ENCODE measurements around the gene ANKMY2. TPM values are rescaled to one million over a fixed set of nuclear protein-coding genes. Genes with fewer than 3 reads are reported as not detected.

ANKMY2 gene
- total RNA-seq, 2 donors from 2014 or later, result 11.3 to 13.4 TPM

DNA sequence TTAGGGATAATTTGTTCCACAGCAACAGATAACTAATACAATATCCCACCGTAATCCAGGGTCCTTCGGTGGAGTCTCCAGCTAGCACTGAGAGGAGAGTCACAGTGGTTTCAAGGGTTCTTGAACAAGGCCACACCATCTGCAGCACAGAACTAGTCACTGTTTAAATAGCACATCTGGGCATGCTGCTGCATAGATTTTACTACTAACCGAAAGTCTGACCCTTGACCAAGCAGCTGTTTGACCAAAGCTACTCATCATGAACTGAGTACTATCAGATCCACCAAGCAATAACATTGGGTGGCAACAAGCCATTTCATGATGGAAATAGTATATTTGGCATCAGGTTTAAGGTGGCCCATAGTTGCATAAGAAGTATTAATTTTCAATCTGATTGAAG is 53.2 kb downstream of the ANKMY2 start:
- Mint-ChIP-seq H3K4me1 (ENCODE audit: low read depth in 2 of 2) (no peaks in the 10 kb centered on the region), H3K9me3 (no peaks in the 10 kb centered on the region), H3K36me3 (no peaks in the 10 kb centered on the region), H3K4me3 (no peak overlapping the region), H3K27ac (no peak overlapping the region), H3K27me3 (no peaks in the 10 kb centered on the region)
- no peak for DNase-seq (ENCODE audit: low spot score)
- ATAC-seq, result no peak

DNA sequence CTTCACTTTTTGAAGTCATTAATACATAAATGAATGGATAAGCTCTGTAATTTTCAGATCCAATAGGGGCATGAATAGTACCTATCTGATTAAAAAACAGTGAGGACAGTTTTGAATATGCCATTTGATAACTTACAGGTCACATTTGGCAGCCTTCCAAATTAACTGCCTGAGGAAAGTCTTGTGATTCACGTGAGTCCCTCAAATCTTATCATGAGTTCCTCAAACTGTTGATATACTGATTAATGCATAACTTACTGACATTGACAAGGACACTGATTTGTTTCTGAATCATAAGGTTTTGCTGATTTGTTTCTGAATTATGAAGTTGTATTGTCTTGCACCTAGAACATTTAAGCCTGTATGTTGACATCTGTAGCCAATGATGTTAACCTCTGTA is 55.1 kb downstream of the ANKMY2 start:
- H3K27ac Mint-ChIP-seq, result no peak overlapping the region
- no peaks in the 10 kb centered on the region for H3K36me3 Mint-ChIP-seq
- DNase-seq (ENCODE audit: low spot score) (no peak), ATAC-seq (no peak)
- no peaks in the 10 kb centered on the region for H3K4me1 Mint-ChIP-seq (ENCODE audit: low read depth in 2 of 2)
- H3K9me3 Mint-ChIP-seq, result no peaks in the 10 kb centered on the region
- H3K4me3 Mint-ChIP-seq, result no peak overlapping the region
- H3K27me3 Mint-ChIP-seq, result peaks cover 0 to 9% of the 10 kb centered on the region in 2 donors

DNA sequence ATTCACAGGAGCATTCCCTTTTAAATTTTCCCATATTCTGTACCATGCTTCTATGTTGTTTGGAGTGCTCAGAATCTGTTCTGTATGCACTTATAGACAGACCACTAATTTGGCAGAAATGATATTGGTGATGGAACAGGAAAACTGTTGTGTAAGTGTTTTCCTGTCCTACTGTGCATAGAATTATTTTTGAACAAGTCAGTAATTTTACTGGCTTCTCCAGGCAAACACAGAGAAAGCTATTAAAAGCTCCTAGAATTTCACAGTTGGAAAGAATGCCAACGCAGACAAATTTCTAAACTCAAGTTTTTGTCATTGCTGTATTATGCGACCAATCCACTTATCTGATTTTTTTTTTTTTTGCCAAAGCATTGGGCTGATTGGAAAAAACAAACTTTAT is 55.7 kb downstream of the ANKMY2 start:
- ATAC-seq, result no peak
- Mint-ChIP-seq H3K4me1 (ENCODE audit: low read depth in 2 of 2) (no peaks in the 10 kb centered on the region), H3K27me3 (peaks cover 0 to 9% of the 10 kb centered on the region in 2 donors), H3K4me3 (no peak overlapping the region), H3K27ac (no peak overlapping the region), H3K36me3 (no peaks in the 10 kb centered on the region), H3K9me3 (no peaks in the 10 kb centered on the region)
- DNase-seq (ENCODE audit: low spot score), result no peak

DNA sequence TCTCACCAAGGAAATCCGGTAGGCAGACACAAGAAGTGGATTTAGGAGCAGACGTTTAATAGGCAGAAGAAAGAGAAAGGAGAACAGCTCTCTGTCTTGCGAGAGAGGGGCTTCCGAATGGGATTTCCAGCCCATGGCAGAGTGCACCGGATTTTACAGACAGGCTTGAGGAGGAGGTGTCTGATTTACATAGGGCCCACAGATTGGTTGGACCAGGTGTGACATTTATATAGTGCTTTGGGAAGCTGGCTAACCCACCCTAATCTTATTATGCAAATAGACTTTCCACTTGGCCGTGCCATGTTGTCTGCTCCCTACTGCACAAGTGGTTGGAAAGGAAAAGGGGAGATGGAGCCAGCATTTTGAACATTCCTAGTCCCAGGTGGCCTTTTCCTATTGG is 57.8 kb downstream of the ANKMY2 start:
- peaks cover 0 to 9% of the 10 kb centered on the region in 2 donors for H3K27me3 Mint-ChIP-seq
- H3K4me1 Mint-ChIP-seq (ENCODE audit: low read depth in 2 of 2), result no peaks in the 10 kb centered on the region
- H3K9me3 Mint-ChIP-seq, result no peaks in the 10 kb centered on the region
- ATAC-seq, result no peak
- DNase-seq (ENCODE audit: low spot score), result no peak
- H3K27ac Mint-ChIP-seq, result no peak overlapping the region
- H3K4me3 Mint-ChIP-seq, result no peak overlapping the region
- H3K36me3 Mint-ChIP-seq, result no peaks in the 10 kb centered on the region

DNA sequence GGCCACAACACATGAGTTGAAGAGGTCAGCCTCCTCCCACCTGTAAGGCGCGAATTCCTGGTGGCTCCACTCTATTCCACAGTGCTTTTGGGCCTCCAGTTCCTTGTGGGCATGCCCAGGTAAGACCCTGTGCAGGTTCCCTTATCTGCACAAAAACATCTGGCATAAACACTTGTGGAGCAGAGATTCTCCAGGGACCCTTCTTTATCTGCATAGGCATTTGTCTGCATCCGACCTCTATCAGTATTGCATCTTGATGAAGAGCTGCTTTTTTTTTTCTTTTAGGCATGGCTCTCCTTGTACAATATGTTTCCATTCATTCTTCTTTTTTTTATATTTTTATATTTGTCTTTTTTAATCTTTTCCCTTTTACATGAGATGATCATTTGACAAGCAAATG is 58.4 kb downstream of the ANKMY2 start:
- peaks cover 0 to 9% of the 10 kb centered on the region in 2 donors for H3K27me3 Mint-ChIP-seq
- no peaks in the 10 kb centered on the region for H3K36me3 Mint-ChIP-seq
- ATAC-seq, result no peak
- no peaks in the 10 kb centered on the region for H3K9me3 Mint-ChIP-seq
- no peak overlapping the region for H3K4me3 Mint-ChIP-seq
- H3K27ac Mint-ChIP-seq, result no peak overlapping the region
- no peaks in the 10 kb centered on the region for H3K4me1 Mint-ChIP-seq (ENCODE audit: low read depth in 2 of 2)
- DNase-seq (ENCODE audit: low spot score), result no peak

DNA sequence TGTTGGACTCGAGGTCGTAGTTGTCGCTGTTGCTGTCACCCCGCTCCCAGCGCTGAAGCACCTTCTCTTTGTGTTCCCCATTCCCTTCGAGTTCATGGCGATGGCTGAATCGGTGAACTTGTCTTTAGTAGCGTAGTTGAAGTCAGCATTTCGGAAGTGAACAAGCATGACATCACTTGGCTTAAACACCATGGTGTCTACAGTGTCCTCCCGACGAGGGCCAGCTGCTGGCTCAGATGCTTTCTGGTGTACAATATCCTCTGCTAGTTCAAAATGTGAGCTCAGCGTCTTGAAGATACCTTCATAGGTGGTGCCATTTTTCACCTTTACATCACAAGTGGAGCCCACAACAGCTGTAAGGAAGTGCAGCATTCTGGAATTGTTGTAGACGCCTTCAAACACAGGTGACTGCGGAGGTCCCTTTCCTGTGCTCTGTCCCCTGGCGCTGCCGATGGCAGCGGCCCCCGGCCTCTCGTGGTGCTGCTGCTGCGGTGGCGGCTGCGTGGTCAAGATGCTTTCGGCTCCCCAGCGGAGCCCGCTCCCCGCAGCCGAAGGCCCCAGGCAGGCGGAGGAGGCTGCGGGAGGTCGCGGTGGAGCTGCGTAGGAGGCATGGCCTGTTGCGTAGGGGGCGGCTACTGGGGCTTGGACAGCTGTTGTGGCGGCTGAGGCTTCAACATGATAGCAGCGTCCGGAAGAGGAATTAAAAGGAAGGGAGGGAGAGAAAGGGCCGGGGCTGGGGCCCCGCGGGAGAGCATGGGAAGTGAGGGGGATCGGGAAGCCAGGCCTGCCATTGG is 59.3 kb downstream of the ANKMY2 start:
- no peaks in the 10 kb centered on the region for H3K9me3 Mint-ChIP-seq
- H3K36me3 Mint-ChIP-seq, result no peaks in the 10 kb centered on the region
- peaks cover 0 to 9% of the 10 kb centered on the region in 2 donors for H3K27me3 Mint-ChIP-seq
- H3K4me1 Mint-ChIP-seq (ENCODE audit: low read depth in 2 of 2), result no peaks in the 10 kb centered on the region
- no peak for DNase-seq (ENCODE audit: low spot score)
- H3K4me3 Mint-ChIP-seq, result no peak overlapping the region
- no peak overlapping the region for H3K27ac Mint-ChIP-seq
- peak; percentile 34 to 51 for ATAC-seq

DNA sequence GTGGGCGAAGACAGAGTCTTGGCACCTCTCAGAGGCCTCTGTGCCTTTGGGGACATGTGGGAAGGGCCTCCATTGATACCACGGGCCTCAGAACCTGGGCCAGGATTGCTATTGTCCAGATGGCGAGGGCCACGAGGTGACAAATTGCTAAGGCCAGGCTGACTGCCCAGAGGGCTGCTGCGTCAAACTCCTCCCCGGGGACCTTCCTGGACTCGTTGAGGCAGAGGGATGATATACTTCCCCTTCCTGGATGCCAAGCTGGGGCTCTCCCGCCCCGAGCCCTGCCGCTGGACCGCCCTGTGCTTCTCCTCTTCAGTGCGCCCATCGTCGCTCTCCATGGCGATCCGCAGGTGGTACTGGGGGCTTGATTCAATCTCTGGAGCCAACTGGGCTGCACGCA is 60.0 kb downstream of the ANKMY2 start:
- H3K4me1 Mint-ChIP-seq (ENCODE audit: low read depth in 2 of 2), result no peaks in the 10 kb centered on the region
- ATAC-seq (no peak), DNase-seq (ENCODE audit: low spot score) (no peak)
- no peaks in the 10 kb centered on the region for H3K36me3 Mint-ChIP-seq
- peaks cover 0 to 9% of the 10 kb centered on the region in 2 donors for H3K27me3 Mint-ChIP-seq
- no peak overlapping the region for H3K4me3 Mint-ChIP-seq
- no peaks in the 10 kb centered on the region for H3K9me3 Mint-ChIP-seq
- H3K27ac Mint-ChIP-seq, result no peak overlapping the region

DNA sequence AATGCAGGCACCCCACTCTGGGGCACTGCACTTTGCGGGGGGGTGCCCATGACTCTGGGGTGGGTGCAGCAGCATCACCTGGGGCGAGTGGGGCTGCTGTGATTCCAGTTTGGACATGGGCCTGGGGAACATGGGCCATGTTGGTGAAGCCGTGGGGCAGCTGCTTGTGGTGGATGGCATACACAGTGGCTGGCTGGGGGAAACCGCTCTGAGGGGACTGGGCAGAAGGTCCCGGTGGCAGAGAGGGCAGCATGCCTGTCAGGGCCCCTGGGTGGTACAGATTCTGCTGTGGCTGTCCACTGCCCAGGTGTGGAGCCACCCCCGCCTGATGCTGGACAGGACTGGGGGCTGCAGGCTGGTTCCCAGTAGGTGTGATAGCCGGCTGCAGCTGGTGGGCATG is 61.7 kb downstream of the ANKMY2 start:
- Mint-ChIP-seq H3K4me3 (no peak overlapping the region), H3K27ac (no peak overlapping the region), H3K4me1 (ENCODE audit: low read depth in 2 of 2) (no peaks in the 10 kb centered on the region), H3K9me3 (no peaks in the 10 kb centered on the region), H3K27me3 (peaks cover 0 to 13% of the 10 kb centered on the region in 2 donors), H3K36me3 (no peaks in the 10 kb centered on the region)
- DNase-seq (ENCODE audit: low spot score) (no peak), ATAC-seq (peak; percentile 22 to 55)

DNA sequence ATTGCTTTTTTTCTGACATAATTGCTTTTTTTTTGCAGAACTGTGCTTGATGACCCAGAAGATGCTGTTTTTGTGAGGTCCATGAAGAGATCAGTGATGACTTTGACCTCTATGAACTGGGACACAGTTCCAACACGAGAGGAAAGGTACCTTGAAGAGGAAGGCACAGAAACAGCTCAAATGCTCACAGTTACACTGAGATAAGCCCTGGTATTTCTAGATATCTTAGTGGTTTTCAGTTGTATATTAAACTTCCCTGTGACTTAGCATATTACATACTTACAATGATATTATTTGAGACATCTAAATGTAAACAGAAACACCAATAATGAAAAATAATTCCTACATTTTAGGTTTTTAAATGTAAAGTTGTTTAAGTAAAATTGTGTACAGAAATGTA is 64.3 kb downstream of the ANKMY2 start:
- no peak overlapping the region for H3K4me3 Mint-ChIP-seq
- no peaks in the 10 kb centered on the region for H3K36me3 Mint-ChIP-seq
- no peak for DNase-seq (ENCODE audit: low spot score)
- no peaks in the 10 kb centered on the region for H3K9me3 Mint-ChIP-seq
- ATAC-seq, result no peak
- no peak overlapping the region for H3K27ac Mint-ChIP-seq
- no peaks in the 10 kb centered on the region for H3K4me1 Mint-ChIP-seq (ENCODE audit: low read depth in 2 of 2)
- H3K27me3 Mint-ChIP-seq, result peaks cover 0 to 23% of the 10 kb centered on the region in 2 donors

DNA sequence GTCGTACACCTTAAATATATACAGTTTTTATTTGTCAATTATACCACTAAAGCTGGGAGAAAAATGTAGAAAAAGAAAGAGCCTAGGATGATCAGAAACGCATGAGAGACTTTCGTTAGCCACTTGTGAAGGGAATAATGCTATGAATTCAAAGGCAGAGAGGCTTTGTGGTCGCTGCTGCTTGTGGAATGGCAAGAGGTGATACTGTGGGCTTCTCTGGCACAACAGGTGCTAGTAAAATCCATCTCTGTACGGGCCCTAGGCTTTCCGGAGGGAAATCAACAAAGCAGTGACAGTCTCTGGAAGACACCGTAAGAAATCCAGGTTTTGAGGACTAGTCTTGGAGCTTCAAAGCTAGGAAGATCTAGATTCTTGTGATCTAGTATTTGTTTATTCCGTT is 66.3 kb downstream of the ANKMY2 start:
- no peak overlapping the region for H3K27ac Mint-ChIP-seq
- H3K4me3 Mint-ChIP-seq, result no peak overlapping the region
- H3K9me3 Mint-ChIP-seq, result no peaks in the 10 kb centered on the region
- H3K27me3 Mint-ChIP-seq, result peaks cover 0 to 15% of the 10 kb centered on the region in 2 donors
- no peaks in the 10 kb centered on the region for H3K36me3 Mint-ChIP-seq
- no peaks in the 10 kb centered on the region for H3K4me1 Mint-ChIP-seq (ENCODE audit: low read depth in 2 of 2)
- ATAC-seq (no peak), DNase-seq (ENCODE audit: low spot score) (no peak)

DNA sequence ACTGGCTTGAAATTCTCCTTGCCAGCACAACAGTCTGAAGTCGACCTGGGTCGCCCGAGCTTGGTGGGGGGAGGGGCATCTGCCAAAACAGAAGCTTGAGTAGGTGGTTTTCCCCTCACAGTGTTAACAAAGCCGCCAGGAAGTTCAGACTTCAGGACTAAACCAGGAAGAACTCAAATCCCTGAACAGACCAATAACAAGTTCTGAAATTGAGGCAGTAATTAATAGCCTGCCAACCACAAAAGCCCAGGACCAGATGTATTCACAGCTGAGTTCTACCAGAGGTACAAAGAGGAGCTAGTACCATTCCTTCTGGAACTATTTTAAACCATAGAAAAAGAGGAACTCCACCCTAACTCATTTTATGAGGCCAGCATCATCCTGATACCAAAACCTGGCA is 73.6 kb downstream of the ANKMY2 start:
- H3K4me1 Mint-ChIP-seq (ENCODE audit: low read depth in 2 of 2), result no peaks in the 10 kb centered on the region
- ATAC-seq, result no peak
- H3K4me3 Mint-ChIP-seq, result no peak overlapping the region
- DNase-seq (ENCODE audit: low spot score), result no peak
- H3K27me3 Mint-ChIP-seq, result peaks cover 4 to 13% of the 10 kb centered on the region in 2 donors
- H3K27ac Mint-ChIP-seq, result no peak overlapping the region
- no peaks in the 10 kb centered on the region for H3K36me3 Mint-ChIP-seq
- H3K9me3 Mint-ChIP-seq, result no peaks in the 10 kb centered on the region

DNA sequence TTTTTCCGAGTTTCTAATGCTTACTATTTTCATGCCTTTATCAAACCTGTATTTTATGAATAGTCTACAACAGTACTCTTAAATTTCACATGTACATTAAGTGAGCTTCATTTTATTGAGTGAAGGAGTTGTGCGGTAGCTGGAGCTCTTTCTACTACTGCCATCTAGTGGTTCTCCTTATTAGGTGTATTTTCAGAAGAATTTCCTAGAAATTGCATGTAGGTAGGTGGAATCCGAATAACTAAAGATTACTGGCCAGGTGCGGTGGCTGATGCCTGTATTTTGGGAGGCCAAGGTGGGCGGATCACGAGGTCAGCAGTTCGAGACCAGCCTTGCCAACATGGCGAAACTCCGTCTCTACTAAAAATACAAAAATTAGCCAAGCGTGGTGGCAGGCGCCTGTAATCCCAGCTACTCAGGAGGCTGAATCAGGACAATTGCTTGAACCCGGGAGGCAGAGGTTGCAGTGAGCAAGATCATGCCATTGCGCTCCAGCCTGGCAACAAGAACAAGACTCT is 80.6 kb downstream of the ANKMY2 start:
- H3K4me1 Mint-ChIP-seq (ENCODE audit: low read depth in 2 of 2), result peaks cover 15 to 19% of the 10 kb centered on the region in 2 donors
- peaks cover 4 to 9% of the 10 kb centered on the region in 2 donors for H3K27me3 Mint-ChIP-seq
- no peaks in the 10 kb centered on the region for H3K36me3 Mint-ChIP-seq
- ATAC-seq, result no peak
- peak overlapping the region; percentile 3 to 76 for H3K27ac Mint-ChIP-seq
- H3K4me3 Mint-ChIP-seq, result peak overlapping the region; percentile 15
- DNase-seq (ENCODE audit: low spot score), result no peak
- no peaks in the 10 kb centered on the region for H3K9me3 Mint-ChIP-seq

DNA sequence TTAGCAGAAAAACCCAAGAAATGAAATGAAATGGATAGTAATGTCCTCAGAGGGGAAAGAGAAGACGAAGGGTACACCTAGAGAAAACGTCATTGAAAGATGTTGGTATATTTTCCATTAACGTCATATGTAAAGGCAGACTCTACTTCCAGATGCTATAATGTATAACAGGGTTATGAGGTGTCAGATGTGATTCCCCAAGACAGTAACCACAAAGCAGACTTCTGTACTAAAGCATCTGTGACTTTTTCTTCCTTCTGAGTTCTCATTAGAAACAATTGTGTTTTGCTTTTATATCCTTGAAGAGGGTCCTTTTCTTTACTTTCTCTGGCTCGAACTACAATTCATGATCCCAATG is 81.6 kb downstream of the ANKMY2 start:
- DNase-seq (ENCODE audit: low spot score), result no peak
- peak overlapping the region; percentile 3 to 66 for H3K27ac Mint-ChIP-seq
- no peaks in the 10 kb centered on the region for H3K36me3 Mint-ChIP-seq
- peaks cover 17 to 19% of the 10 kb centered on the region in 2 donors for H3K4me1 Mint-ChIP-seq (ENCODE audit: low read depth in 2 of 2)
- H3K27me3 Mint-ChIP-seq, result peaks cover 4 to 9% of the 10 kb centered on the region in 2 donors
- peak overlapping the region; percentile 15 for H3K4me3 Mint-ChIP-seq
- H3K9me3 Mint-ChIP-seq, result no peaks in the 10 kb centered on the region
- ATAC-seq, result no peak

DNA sequence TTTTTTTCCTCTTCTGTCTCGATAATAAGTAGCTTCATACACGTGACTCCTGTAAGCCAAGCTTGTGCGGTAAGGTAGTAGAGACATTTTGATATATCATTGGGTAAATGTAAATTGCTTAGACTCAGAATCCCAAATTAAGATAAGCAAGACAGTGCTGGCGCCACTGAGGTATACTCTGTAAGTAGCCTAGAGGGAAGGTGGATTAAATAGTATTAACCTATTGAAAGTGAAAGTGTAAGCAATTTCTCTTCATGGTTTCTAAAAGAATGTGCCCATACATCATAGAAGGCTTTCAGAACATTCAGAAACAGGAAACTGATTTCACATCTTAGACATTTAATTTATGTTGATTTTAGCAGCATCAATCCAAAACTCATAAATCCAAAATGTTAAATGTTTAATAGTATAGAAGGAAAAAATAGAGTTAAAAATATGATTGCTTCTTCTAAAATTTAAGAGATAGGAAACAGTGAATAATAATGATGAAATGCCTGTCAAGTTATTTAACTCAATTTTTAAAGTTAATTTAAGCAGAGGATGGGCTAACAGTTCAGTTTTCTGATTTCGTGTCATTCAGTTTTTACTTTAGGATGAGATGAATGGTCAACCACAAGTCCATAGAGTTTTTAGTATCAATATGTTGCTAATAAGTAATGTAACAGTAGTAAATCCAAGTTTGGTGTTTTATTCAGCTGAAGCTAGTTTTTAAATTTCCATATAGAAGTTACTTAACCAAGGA is 82.1 kb downstream of the ANKMY2 start:
- peak overlapping the region; percentile 63 to 66 for H3K27ac Mint-ChIP-seq
- H3K27me3 Mint-ChIP-seq, result peaks cover 1 to 5% of the 10 kb centered on the region in 2 donors
- peak; percentile 65 to 79 for ATAC-seq

More for the DNA sequence above, 82.1 kb downstream of the ANKMY2 start:
- DNase-seq (ENCODE audit: low spot score), result no peak
- H3K36me3 Mint-ChIP-seq, result no peaks in the 10 kb centered on the region
- H3K4me3 Mint-ChIP-seq, result peak overlapping the region; percentile 61
- H3K4me1 Mint-ChIP-seq (ENCODE audit: low read depth in 2 of 2), result peaks cover 17 to 19% of the 10 kb centered on the region in 2 donors
- no peaks in the 10 kb centered on the region for H3K9me3 Mint-ChIP-seq
